OCI-LY3 (cell line): Measurements from ENCODE around the gene CRYGC.

ENCODE experiments used
- EZH2phosphoT487 ChIP-seq: fragments of 200-600 bp; shearing (Covaris generic); IDR thresholded peaks from 2 replicates; pipeline ENCODE4 v1.6.1; 2018; ENCODE audit warnings: antibody characterized with exemption, mixed run types, low read depth
- TF ChIP-seq, protein P1 (sequence below): fragments of 200-600, 300-600 bp; sonication (generic); IDR thresholded peaks from 2 replicates; pipeline ENCODE4 v1.5.1; 2014; ENCODE audit warnings: antibody characterized with exemption, low read length, low read depth

DNA sequence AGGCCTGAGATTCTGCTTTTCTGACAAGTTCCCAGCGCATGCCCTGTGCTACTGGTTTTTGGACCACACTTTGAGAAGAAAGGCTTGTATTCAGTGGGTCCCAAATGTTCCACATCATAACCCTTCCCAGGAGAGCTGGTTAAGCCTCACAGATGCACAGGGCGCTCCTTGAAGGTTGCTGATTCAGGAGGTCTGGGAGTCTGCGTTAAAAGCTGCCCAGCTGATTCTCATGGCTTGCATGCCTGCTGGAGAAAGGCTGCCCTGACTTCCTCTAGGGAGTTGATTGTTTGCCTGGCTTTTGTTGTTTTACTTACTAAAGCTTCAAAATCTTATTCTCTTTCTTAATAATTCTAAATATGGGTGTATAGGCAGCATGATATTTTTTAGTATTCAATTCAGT, 26.0 kb downstream of the CRYGC start:
- TF ChIP-seq, protein P1, sequence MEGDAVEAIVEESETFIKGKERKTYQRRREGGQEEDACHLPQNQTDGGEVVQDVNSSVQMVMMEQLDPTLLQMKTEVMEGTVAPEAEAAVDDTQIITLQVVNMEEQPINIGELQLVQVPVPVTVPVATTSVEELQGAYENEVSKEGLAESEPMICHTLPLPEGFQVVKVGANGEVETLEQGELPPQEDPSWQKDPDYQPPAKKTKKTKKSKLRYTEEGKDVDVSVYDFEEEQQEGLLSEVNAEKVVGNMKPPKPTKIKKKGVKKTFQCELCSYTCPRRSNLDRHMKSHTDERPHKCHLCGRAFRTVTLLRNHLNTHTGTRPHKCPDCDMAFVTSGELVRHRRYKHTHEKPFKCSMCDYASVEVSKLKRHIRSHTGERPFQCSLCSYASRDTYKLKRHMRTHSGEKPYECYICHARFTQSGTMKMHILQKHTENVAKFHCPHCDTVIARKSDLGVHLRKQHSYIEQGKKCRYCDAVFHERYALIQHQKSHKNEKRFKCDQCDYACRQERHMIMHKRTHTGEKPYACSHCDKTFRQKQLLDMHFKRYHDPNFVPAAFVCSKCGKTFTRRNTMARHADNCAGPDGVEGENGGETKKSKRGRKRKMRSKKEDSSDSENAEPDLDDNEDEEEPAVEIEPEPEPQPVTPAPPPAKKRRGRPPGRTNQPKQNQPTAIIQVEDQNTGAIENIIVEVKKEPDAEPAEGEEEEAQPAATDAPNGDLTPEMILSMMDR = no peak
- no peak for TF ChIP-seq EZH2phosphoT487
